ENCODE results near the gene RASGRF1.

RASGRF1 gene

GRCh38 chr15:78957416-78958093 is 133.0 kb downstream of the RASGRF1 start:
- no peak for DNase-seq (ENCODE audit: low read depth)

GRCh38 chr15:78956937-78957336 is 133.6 kb downstream of the RASGRF1 start:
- no peak for DNase-seq (ENCODE audit: low read depth)

- DNase-seq (ENCODE audit: low read depth): no peak
Measured at GRCh38 chr15:78955355-78955754, 135.2 kb downstream of the RASGRF1 start.

GRCh38 chr15:78951841-78952238 is 138.7 kb downstream of the RASGRF1 start:
- DNase-seq (ENCODE audit: low read depth): no peak

GRCh38 chr15:78950902-78951840 is 139.4 kb downstream of the RASGRF1 start:
- no peak for DNase-seq (ENCODE audit: low read depth)

DNA sequence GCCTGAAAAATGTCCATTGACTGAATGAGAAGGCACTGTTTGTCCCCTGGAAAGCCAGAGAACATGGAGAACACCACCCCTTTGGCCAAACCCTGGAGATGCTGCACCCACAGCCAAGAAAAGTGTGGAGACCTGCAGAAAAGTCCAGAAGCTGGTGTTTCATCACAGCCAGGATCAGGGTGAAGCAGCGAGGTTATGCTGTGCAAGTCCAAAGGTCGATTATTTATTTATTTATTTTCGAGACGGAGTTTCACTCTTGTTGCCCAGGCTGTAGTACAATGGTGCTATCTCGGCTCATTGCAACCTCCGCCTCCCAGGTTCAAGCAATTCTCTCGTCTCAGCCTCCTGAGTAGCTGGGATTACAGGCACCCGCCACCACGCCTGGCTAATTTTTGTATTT is 140.2 kb downstream of the RASGRF1 start:
- no peak for DNase-seq (ENCODE audit: low read depth)

- DNase-seq (ENCODE audit: low read depth): no peak
Measured at GRCh38 chr15:78949461-78949860, 141.1 kb downstream of the RASGRF1 start.

GRCh38 chr15:78947506-78947905 is 143.1 kb downstream of the RASGRF1 start:
- no peak for DNase-seq (ENCODE audit: low read depth)

- DNase-seq (ENCODE audit: low read depth): no peak
Measured at GRCh38 chr15:78946493-78946892, 144.1 kb downstream of the RASGRF1 start.

- DNase-seq (ENCODE audit: low read depth): peak; percentile 69
Measured at GRCh38 chr15:78944669-78945407, 145.7 kb downstream of the RASGRF1 start, which contains the start of gene CTSH. Gene CTSH (minus strand): TSS chr15:78945046. CDS start chr15:78944981, 65 bp downstream.

DNA sequence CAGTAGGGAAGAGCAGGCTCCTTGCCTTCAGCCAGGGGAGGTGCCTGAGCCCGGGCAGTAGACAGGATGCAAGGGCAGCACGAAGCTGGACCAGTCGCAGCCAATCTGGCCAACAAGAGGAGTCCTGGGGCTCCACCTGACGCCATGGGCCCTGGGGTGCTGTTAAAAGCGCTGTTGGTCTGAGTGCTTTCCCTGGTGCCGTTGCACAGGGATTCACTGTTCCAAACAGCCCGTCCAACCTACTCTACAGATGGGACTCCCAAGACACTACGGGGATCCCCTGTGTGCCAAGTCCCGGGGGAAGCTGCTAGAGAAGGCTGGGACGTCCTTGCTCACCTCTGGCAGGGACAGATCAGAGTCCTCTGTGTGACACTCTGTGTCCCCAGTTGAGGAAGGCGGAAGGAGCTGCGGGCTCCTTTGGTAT is 146.4 kb downstream of the RASGRF1 start:
- DNase-seq (ENCODE audit: low read depth): no peak

DNA sequence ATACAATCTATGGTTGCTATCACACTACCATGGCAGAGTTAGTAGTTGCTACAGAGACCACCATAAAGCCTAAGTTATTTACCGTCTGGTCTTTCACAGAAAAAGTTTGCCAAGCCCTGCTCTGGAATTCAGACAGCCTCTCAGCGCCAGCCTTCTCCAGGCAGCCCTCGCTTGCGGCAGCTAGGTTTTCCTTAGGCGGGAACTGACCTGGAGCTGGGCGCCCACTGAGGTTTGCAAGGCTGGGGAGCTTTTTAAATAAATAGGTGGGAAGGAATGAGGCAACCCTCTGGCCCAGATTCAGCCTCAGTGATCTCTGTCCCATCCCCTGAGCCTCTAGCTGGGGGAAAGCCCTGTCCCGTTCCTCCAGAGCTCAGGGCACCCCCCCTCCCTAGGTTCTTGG is 146.9 kb downstream of the RASGRF1 start:
- no peak for DNase-seq (ENCODE audit: low read depth)

GRCh38 chr15:78942741-78943140 is 147.8 kb downstream of the RASGRF1 start:
- DNase-seq (ENCODE audit: low read depth): no peak

- DNase-seq (ENCODE audit: low read depth): no peak
Measured at GRCh38 chr15:78938658-78939488, 151.7 kb downstream of the RASGRF1 start.

DNA sequence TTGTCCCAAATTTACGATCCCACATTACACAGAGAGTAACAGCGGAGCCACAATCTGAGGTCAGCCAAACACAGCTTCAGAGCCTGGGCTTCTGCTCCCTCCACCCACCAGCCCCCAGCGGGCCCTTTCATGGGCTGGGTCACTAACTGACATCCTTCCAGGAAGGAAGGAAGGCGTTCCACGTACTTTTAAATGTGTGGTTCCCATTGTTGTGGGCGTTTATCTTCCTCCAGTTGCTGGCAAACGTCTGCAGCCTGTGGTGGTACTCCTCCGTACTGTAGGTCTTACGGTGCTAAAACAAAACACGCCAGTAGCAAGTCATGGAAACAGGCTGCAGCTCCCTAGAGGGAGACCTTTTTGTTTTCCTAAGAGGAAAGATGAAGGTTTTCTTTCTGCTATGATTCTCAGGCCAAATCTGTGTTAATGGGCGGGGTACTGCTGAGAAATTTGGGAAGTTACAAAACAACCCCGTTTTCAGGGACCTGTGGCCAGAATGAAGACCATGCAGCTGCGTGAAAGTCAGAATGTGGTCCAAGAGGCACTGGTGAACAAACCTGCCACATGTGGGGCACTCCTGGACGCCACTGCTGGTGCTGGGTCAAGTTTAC is 153.3 kb downstream of the RASGRF1 start:
- no peak for DNase-seq (ENCODE audit: low read depth)

GRCh38 chr15:78934655-78935023 is 155.9 kb downstream of the RASGRF1 start:
- no peak for DNase-seq (ENCODE audit: low read depth)

- DNase-seq (ENCODE audit: low read depth): no peak
Measured at GRCh38 chr15:78933823-78934654, 156.5 kb downstream of the RASGRF1 start.

- no peak for DNase-seq (ENCODE audit: low read depth)
Measured at GRCh38 chr15:78933187-78933822, 157.3 kb downstream of the RASGRF1 start.

DNA sequence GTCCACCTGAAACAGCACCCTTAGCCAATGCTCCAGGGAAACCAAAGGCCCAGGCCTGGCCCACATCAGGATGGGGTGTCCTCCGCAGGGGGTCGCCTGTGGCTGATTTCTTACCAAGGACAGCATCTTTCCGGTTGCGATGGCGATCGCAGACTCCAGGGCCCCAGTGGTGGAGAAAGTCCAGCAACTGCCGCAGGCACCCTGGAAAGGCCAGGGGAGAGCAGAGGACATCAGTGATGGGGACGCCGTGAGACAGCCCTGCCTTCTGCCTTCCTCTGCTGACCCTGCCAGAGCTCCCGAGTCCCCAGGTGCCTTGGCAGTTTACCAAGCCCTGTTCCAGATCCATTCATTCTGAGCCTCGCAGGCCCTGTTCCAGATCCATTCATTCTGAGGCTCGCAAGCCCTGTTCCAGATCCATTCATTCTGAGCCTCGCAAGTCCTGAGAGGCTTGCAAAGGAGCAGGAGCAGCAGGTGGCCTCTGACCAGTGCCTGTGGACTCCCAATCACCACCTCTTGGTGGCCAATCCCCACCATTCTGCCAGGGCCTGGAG is 158.2 kb downstream of the RASGRF1 start:
- no peak for DNase-seq (ENCODE audit: low read depth)

Data from T follicular helper cell (primary cell).